GM12875 (cell line): ENCODE results near the gene CAPN10.
A peak's percentile ranks its signal among the peaks of the same experiment; 100 is the strongest.

Experiments used
- H3K4me3 ChIP-seq: one replicate; pipeline ENCODE4 v1.5.1; 2011; ENCODE audit warnings: low read depth, low read length, control low read depth
- CTCF ChIP-seq: IDR thresholded peaks from 2 replicates; pipeline ENCODE4 v1.5.1; 2011; ENCODE audit warnings: low read depth, mild to moderate bottlenecking, control low read depth, inconsistent platforms, low read length, moderate library complexity, borderline replicate concordance; ENCODE audit not compliant: insufficient read depth

The CAPN10 gene

GRCh38 chr2:240564561-240565332, 21.8 kb upstream of the CAPN10 start:
- TF ChIP-seq CTCF, result peak; percentile 44; the same call in 1 of the 2 replicates
- H3K4me3 ChIP-seq, result peak overlapping the region; percentile 41

GRCh38 chr2:240565333-240566202, 21.0 kb upstream of the CAPN10 start:
- 0 out of 2 replicates have a peak, but pooled peaks have one; percentile 3 for TF ChIP-seq CTCF
- peak overlapping the region; percentile 41 for H3K4me3 ChIP-seq

- peak overlapping the region; percentile 41 for H3K4me3 ChIP-seq
- TF ChIP-seq CTCF, result peak; percentile 86
Measured at GRCh38 chr2:240566203-240567136, 20.1 kb upstream of the CAPN10 start.

GRCh38 chr2:240567137-240567871, 19.2 kb upstream of the CAPN10 start:
- TF ChIP-seq CTCF, result no peak
- peak overlapping the region; percentile 64 for H3K4me3 ChIP-seq

GRCh38 chr2:240567872-240568677, 18.5 kb upstream of the CAPN10 start, which contains the start of gene RNPEPL1:
RNPEPL1 (plus strand) TSS chr2:240568484; CDS start chr2:240568587, 103 bp downstream.
- H3K4me3 ChIP-seq, result peak within 1 kb of the TSS; percentile 71
- no peak for TF ChIP-seq CTCF
